ENCODE results near the gene RELL2.

Gene RELL2

GRCh38 chr5:141608046-141608445, 28.8 kb upstream of the RELL2 start:
- TF ChIP-seq YY1 (IDR thresholded peaks at IDR 0.05; ENCODE audit: low read depth) (no peak), CEBPB (IDR thresholded peaks at IDR 0.05) (no peak), CREB1 (IDR thresholded peaks at IDR 0.05; ENCODE audit: low read depth) (no peak), TCF12 (IDR thresholded peaks at IDR 0.05; ENCODE audit: low read depth) (no peak)

GRCh38 chr5:141608557-141608956, 28.2 kb upstream of the RELL2 start:
- TF ChIP-seq CEBPB (IDR thresholded peaks at IDR 0.05) (no peak), TAF1 (IDR thresholded peaks at IDR 0.05; ENCODE audit: low read depth) (no peak)

DNA sequence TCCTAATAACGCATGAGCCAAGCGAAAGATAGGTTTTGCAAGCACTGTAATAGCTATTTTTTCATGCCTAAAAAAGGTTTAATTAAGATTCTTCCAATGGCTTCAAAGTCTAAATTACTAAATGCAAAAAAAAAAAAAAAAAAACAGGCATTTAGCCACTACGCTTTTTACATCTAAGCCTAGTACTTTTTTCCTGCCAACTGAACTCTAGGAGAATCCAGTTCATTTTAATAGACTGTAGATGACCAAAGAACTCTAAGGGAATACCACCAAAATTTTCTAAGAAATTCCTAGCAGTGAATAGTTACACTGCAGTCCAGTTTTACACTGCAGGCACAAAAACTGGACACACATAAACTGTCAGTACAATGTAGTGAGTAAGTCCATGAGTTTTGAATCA, 27.8 kb upstream of the RELL2 start:
- TF ChIP-seq MAX (IDR thresholded peaks at IDR 0.05) (no peak), ZBTB7A (IDR thresholded peaks at IDR 0.05; ENCODE audit: low read depth) (no peak), YY1 (IDR thresholded peaks at IDR 0.05; ENCODE audit: low read depth) (no peak), RAD21 (IDR thresholded peaks at IDR 0.05; ENCODE audit: low read depth) (no peak), FOXM1 (IDR thresholded peaks at IDR 0.05; ENCODE audit: borderline replicate concordance, low read depth) (no peak), TCF12 (IDR thresholded peaks at IDR 0.05; ENCODE audit: low read depth) (no peak), EGR1 (IDR thresholded peaks at IDR 0.05) (no peak), TEAD4 (IDR thresholded peaks at IDR 0.05) (no peak), CREB1 (IDR thresholded peaks at IDR 0.05; ENCODE audit: low read depth) (no peak), NFIC (IDR thresholded peaks at IDR 0.05) (no peak), EP300 (IDR thresholded peaks at IDR 0.05; ENCODE audit: borderline replicate concordance) (no peak), TAF1 (IDR thresholded peaks at IDR 0.05; ENCODE audit: low read depth) (no peak), CEBPB (IDR thresholded peaks at IDR 0.05) (no peak)
- TF ChIP-seq, protein P1, sequence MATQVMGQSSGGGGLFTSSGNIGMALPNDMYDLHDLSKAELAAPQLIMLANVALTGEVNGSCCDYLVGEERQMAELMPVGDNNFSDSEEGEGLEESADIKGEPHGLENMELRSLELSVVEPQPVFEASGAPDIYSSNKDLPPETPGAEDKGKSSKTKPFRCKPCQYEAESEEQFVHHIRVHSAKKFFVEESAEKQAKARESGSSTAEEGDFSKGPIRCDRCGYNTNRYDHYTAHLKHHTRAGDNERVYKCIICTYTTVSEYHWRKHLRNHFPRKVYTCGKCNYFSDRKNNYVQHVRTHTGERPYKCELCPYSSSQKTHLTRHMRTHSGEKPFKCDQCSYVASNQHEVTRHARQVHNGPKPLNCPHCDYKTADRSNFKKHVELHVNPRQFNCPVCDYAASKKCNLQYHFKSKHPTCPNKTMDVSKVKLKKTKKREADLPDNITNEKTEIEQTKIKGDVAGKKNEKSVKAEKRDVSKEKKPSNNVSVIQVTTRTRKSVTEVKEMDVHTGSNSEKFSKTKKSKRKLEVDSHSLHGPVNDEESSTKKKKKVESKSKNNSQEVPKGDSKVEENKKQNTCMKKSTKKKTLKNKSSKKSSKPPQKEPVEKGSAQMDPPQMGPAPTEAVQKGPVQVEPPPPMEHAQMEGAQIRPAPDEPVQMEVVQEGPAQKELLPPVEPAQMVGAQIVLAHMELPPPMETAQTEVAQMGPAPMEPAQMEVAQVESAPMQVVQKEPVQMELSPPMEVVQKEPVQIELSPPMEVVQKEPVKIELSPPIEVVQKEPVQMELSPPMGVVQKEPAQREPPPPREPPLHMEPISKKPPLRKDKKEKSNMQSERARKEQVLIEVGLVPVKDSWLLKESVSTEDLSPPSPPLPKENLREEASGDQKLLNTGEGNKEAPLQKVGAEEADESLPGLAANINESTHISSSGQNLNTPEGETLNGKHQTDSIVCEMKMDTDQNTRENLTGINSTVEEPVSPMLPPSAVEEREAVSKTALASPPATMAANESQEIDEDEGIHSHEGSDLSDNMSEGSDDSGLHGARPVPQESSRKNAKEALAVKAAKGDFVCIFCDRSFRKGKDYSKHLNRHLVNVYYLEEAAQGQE (IDR thresholded peaks at IDR 0.05; ENCODE audit: low read depth), result no peak
- TF ChIP-seq, protein P2, sequence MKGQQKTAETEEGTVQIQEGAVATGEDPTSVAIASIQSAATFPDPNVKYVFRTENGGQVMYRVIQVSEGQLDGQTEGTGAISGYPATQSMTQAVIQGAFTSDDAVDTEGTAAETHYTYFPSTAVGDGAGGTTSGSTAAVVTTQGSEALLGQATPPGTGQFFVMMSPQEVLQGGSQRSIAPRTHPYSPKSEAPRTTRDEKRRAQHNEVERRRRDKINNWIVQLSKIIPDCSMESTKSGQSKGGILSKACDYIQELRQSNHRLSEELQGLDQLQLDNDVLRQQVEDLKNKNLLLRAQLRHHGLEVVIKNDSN (IDR thresholded peaks at IDR 0.05), result no peak

DNA sequence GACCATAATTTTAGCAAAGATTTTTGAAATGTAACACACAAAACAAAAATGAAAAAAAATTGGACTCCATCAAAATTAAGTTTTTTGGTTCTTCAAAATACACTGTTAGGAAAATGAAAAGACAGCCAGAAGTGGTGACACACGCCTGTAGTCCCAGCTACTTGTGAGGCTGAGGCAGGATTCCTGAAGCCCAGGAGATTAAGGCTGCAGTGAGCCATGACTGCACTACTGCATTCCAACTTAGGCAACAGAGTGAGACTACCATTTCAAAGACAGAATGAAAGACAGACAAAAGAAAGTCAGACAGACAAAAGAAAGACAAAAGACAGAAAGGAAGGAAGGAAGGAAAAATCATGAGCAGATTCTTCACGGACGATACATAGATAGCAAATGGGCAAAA, 25.5 kb upstream of the RELL2 start:
- TF ChIP-seq TCF12 (IDR thresholded peaks at IDR 0.05; ENCODE audit: low read depth) (no peak), ZBTB7A (IDR thresholded peaks at IDR 0.05; ENCODE audit: low read depth) (no peak), TAF1 (IDR thresholded peaks at IDR 0.05; ENCODE audit: low read depth) (no peak), NFIC (IDR thresholded peaks at IDR 0.05) (no peak), RAD21 (IDR thresholded peaks at IDR 0.05; ENCODE audit: low read depth) (no peak), MAX (IDR thresholded peaks at IDR 0.05) (no peak), EGR1 (IDR thresholded peaks at IDR 0.05) (no peak), FOXM1 (IDR thresholded peaks at IDR 0.05; ENCODE audit: borderline replicate concordance, low read depth) (no peak), YY1 (IDR thresholded peaks at IDR 0.05; ENCODE audit: low read depth) (no peak), EP300 (IDR thresholded peaks at IDR 0.05; ENCODE audit: borderline replicate concordance) (no peak)

GRCh38 chr5:141613344-141613743, 23.5 kb upstream of the RELL2 start:
- TF ChIP-seq TEAD4 (IDR thresholded peaks at IDR 0.05) (no peak), EP300 (IDR thresholded peaks at IDR 0.05; ENCODE audit: borderline replicate concordance) (no peak), NFIC (IDR thresholded peaks at IDR 0.05) (no peak), TAF1 (IDR thresholded peaks at IDR 0.05; ENCODE audit: low read depth) (no peak), ZBTB7A (IDR thresholded peaks at IDR 0.05; ENCODE audit: low read depth) (no peak), YY1 (IDR thresholded peaks at IDR 0.05; ENCODE audit: low read depth) (no peak)

- TF ChIP-seq CREB1 (IDR thresholded peaks at IDR 0.05; ENCODE audit: low read depth) (no peak), EP300 (IDR thresholded peaks at IDR 0.05; ENCODE audit: borderline replicate concordance) (no peak), NFIC (IDR thresholded peaks at IDR 0.05) (no peak)
These were observed 20.6 kb upstream of the RELL2 start for GRCh38 chr5:141615991-141616720.

DNA sequence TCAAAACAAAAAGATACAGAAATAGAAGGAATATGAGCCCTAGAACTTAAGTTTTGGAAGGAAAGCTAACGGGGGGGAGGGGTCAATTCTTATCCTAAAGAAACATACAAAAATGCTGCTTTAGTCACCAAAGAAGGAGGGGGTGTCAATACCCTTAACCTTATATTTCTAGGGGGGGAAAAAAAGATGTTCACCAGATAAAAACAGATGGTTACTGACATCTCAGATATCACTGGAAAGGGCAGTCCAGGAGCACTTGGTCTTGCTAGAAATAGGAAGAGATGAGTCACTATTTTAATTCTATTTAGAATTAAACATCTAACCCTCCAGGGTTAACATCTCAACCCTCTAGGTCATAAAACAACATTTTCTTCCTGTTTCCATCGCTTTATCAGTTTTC, 19.7 kb upstream of the RELL2 start:
- TF ChIP-seq RAD21 (IDR thresholded peaks at IDR 0.05; ENCODE audit: low read depth) (no peak), TEAD4 (IDR thresholded peaks at IDR 0.05) (no peak), NFIC (IDR thresholded peaks at IDR 0.05) (no peak), EGR1 (IDR thresholded peaks at IDR 0.05) (no peak), CREB1 (IDR thresholded peaks at IDR 0.05; ENCODE audit: low read depth) (no peak), YY1 (IDR thresholded peaks at IDR 0.05; ENCODE audit: low read depth) (no peak), FOXM1 (IDR thresholded peaks at IDR 0.05; ENCODE audit: borderline replicate concordance, low read depth) (no peak), ZBTB7A (IDR thresholded peaks at IDR 0.05; ENCODE audit: low read depth) (no peak), MAX (IDR thresholded peaks at IDR 0.05) (no peak), TCF12 (IDR thresholded peaks at IDR 0.05; ENCODE audit: low read depth) (no peak), TAF1 (IDR thresholded peaks at IDR 0.05; ENCODE audit: low read depth) (no peak), CEBPB (IDR thresholded peaks at IDR 0.05) (no peak), EP300 (IDR thresholded peaks at IDR 0.05; ENCODE audit: borderline replicate concordance) (no peak)
- TF ChIP-seq, protein P1 (IDR thresholded peaks at IDR 0.05; ENCODE audit: low read depth), result no peak
- TF ChIP-seq, protein P2 (IDR thresholded peaks at IDR 0.05), result no peak
